Endothelial cell of umbilical vein (primary cell): Measurements from ENCODE around the gene BIRC2. TPM values are rescaled to one million over a fixed set of nuclear protein-coding genes. Genes with fewer than 3 reads are reported as not detected.
A peak's percentile ranks its signal among the peaks of the same experiment; 100 is the strongest.

Experiments
- BruUV-seq: library from RNA; stranded (reverse); fragments of 400-500 nt; replicated peaks from 2 replicates; lab custom pipeline; 2021; lab: Mats Ljungman, UMichigan
- CTCF ChIA-PET: fragments of 300-600, 350-600 bp; sonication (Branson Sonifier 250); formaldehyde crosslinking; loops from one replicate; lab custom pipeline; 2021; ENCODE audit warnings: antibody characterized with exemption, inconsistent platforms; lab: Charles Lee
- POLR2A ChIA-PET: fragments of 300-600, 350-600 bp; sonication (Branson Sonifier 250); formaldehyde crosslinking; loops from one replicate; lab custom pipeline; 2021; ENCODE audit warnings: antibody characterized with exemption, inconsistent platforms; lab: Charles Lee
- DNase-seq: peaks from one replicate; pipeline ENCODE4 v3.0.0-alpha.2; 2011; ENCODE audit warnings: low read depth, low spot score
- FAIRE-seq: peaks from 2 replicates; lab custom pipeline; 2011; peaks lifted over from hg19 to GRCh38; lab: Jason Lieb, UNC
- H2AFZ ChIP-seq: 2 replicates; pipeline ENCODE4 v1.6.0; 2012; ENCODE audit warnings: low read depth, low read length, control low read depth, inconsistent platforms
- H3K27ac ChIP-seq: 2 replicates; pipeline ENCODE4 v1.5.1; 2011; ENCODE audit warnings: low read depth, mild to moderate bottlenecking, control low read depth, low read length, moderate library complexity; ENCODE audit not compliant: insufficient read depth
- H3K27me3 ChIP-seq, 2 experiments: 2 replicates each; pipeline versions ENCODE4 v1.6.0 to v1.6.1; 2011; ENCODE audit warnings: low read length in 2 of 2, mixed read lengths in 1 of 2; ENCODE audit not compliant: control insufficient read depth in 2 of 2, insufficient read depth in 2 of 2
- H3K36me3 ChIP-seq, 2 experiments: 2 replicates in 1 of 2; 3 replicates in 1 of 2; pipeline ENCODE4 v1.5.1; 2011; ENCODE audit warnings: low read length in 2 of 2, mild to moderate bottlenecking in 1 of 2, moderate library complexity in 1 of 2; ENCODE audit not compliant: control insufficient read depth in 2 of 2, insufficient read depth in 2 of 2; ENCODE audit errors: extremely low read depth in 1 of 2
- H3K4me1 ChIP-seq: 3 replicates; pipeline ENCODE4 v1.5.1; 2011; ENCODE audit warnings: mild to moderate bottlenecking, low read length; ENCODE audit not compliant: control insufficient read depth, insufficient read depth; ENCODE audit errors: extremely low read depth
- H3K4me2 ChIP-seq: 2 replicates; pipeline ENCODE4 v1.6.1; 2011; ENCODE audit warnings: low read length, control low read depth, mixed read lengths; ENCODE audit not compliant: insufficient read depth
- H3K4me3 ChIP-seq, 3 experiments: fragments of 200-600 bp in 1 of 3; sonication (generic), shearing (Covaris generic) in 1 of 3; replicated peaks in 1 of 3; 2 replicates each; pipeline ENCODE4 v1.5.1; 2011 to 2016; ENCODE audit warnings: control low read depth in 3 of 3, low read length in 3 of 3, mild to moderate bottlenecking in 2 of 3, inconsistent platforms in 1 of 3, low read depth in 1 of 3, moderate library complexity in 1 of 3; ENCODE audit not compliant: insufficient read depth in 1 of 3
- H3K79me2 ChIP-seq: 2 replicates; pipeline ENCODE4 v1.6.0; 2012; ENCODE audit warnings: low read length, inconsistent platforms; ENCODE audit not compliant: control insufficient read depth, insufficient read depth
- H3K9ac ChIP-seq: replicated peaks from 2 replicates; pipeline ENCODE3; 2011; ENCODE audit warnings: low read length, control low read depth; ENCODE audit not compliant: insufficient read depth; ENCODE audit errors: extremely low read depth
- H3K9me1 ChIP-seq: replicated peaks from 3 replicates; pipeline ENCODE4 v1.6.0; 2011; ENCODE audit warnings: mild to moderate bottlenecking, low read length; ENCODE audit not compliant: control insufficient read depth, insufficient read depth; ENCODE audit errors: extremely low read depth
- H3K9me3 ChIP-seq: replicated peaks from 2 replicates; pipeline ENCODE4 v1.5.1; 2012; ENCODE audit warnings: low read length, inconsistent platforms; ENCODE audit not compliant: control insufficient read depth, insufficient read depth
- H4K20me1 ChIP-seq: replicated peaks from 2 replicates; pipeline ENCODE3; 2011; ENCODE audit warnings: mild to moderate bottlenecking, low read length; ENCODE audit not compliant: control insufficient read depth, insufficient read depth; ENCODE audit errors: extremely low read depth
- EZH2 ChIP-seq: IDR thresholded peaks from 2 replicates; pipeline ENCODE4 v1.6.1; 2012; ENCODE audit warnings: borderline replicate concordance, low read depth, mild to moderate bottlenecking, moderate library complexity, low read length, inconsistent platforms; ENCODE audit not compliant: severe bottlenecking
- FOS ChIP-seq: IDR thresholded peaks from 2 replicates; pipeline ENCODE4 v1.6.1; 2011; ENCODE audit warnings: mild to moderate bottlenecking, low read length, moderate library complexity, borderline replicate concordance; ENCODE audit not compliant: insufficient read depth
- GATA2 ChIP-seq: IDR thresholded peaks from 2 replicates; pipeline ENCODE4 v1.7.0; 2011; ENCODE audit warnings: low read depth, mild to moderate bottlenecking, moderate library complexity, mixed read lengths, low read length; ENCODE audit not compliant: insufficient read length, insufficient read depth
- JUN ChIP-seq: IDR thresholded peaks from 2 replicates; pipeline ENCODE4 v1.6.1; 2011; ENCODE audit warnings: borderline replicate concordance, low read depth; ENCODE audit not compliant: insufficient read length, insufficient read depth
- MYC ChIP-seq: IDR thresholded peaks from one replicate; pipeline ENCODE4 v1.6.1; 2011; ENCODE audit warnings: mild to moderate bottlenecking, low read depth, low read length
- POLR2A ChIP-seq: IDR thresholded peaks from 2 replicates; pipeline ENCODE4 v1.6.1; 2012; ENCODE audit warnings: low read depth, mild to moderate bottlenecking, control low read depth, low read length
- POLR2AphosphoS5 ChIP-seq: IDR thresholded peaks from 2 replicates; pipeline ENCODE4 v1.6.1; 2012; ENCODE audit warnings: low read depth, mild to moderate bottlenecking, control low read depth, low read length, moderate library complexity; ENCODE audit not compliant: insufficient read depth
- dilution Hi-C: fragments of 300-500 bp; cut with MboI; formaldehyde crosslinking; loops from one replicate; pipeline ENCODE4 v1.15.0; 2019; ENCODE audit warnings: low sequenced_read_pairs; ENCODE audit not compliant: extremely low pct_ligation_motif_present
- intact Hi-C: fragments of 100-400 bp; cut with micrococcal nuclease; formaldehyde crosslinking; loops from one replicate; pipeline ENCODE4 v1.10.0; 2022
- polyA plus RNA-seq, 4 experiments: library from polyadenylated mRNA; depleted of rRNA in 3 of 4; stranded (reverse) in 3 of 4; unstranded in 1 of 4; fragments of >200 nt; gene quantifications; 2 replicates each; pipeline versions ENCODE4 v1.2.1 to v1.2.3, GENCODE V29; 2011 to 2012; ENCODE audit warnings: missing spikeins in 1 of 4
- total RNA-seq: library from RNA; stranded (reverse); gene quantifications from 2 replicates; pipeline ENCODE4 v1.2.3, GENCODE V29; 2021
- TF ChIP-seq, protein P1 (sequence below), 2 donors: IDR thresholded peaks; 1 replicate in 1 of 2; 2 replicates in 1 of 2; pipeline ENCODE4 v1.5.1; 2011; ENCODE audit warnings: low read length in 2 of 2, mild to moderate bottlenecking in 2 of 2, moderate library complexity in 2 of 2, control low read depth in 1 of 2, inconsistent platforms in 1 of 2, low read depth in 1 of 2; ENCODE audit not compliant: insufficient read depth in 1 of 2; ENCODE audit errors: extremely low read depth in 1 of 2
- TF ChIP-seq, protein P2 (sequence below): IDR thresholded peaks from 2 replicates; pipeline ENCODE4 v1.6.1; 2011; ENCODE audit not compliant: insufficient read depth, insufficient read length

The BIRC2 gene
- total and polyA plus RNA-seq, 2 donors (not counting 3 experiments of a cell fraction or from before 2014, with no cell fraction given), result 42.8 to 47.3 TPM

DNA sequence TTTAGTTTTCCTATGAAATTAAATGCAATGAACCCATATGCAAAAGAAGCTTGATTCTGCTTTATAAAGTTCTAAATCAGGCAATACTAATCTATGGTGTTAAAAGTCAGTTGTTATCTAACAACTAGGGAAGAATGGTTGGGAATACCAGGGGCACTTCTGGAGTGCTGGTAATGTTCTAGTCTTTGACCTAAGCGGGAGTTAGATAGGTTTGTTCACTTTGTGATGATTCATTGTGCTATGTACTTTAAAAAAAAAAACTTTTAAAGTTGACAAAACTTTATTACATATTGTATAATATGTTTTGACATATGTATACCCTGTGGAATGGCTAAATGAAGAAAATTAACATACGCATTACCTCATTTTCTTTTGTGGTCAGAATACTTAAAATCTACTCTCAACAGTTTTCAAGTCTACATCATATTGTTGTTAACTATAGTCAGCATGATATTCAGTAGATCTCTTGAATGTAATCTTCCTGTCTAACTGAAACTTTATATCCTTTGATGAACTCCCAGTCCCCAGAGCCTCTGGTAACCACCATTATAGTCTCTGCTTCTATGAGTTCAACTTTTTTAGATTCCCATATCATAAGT lies 39.2 kb downstream of the BIRC2 start:
- H3K9me3 ChIP-seq, result no peaks in the 10 kb centered on the region

More for the DNA sequence above, 39.2 kb downstream of the BIRC2 start:
- Histone ChIP-seq H3K9ac (no peak overlapping the region), H3K9me1 (no peaks in the 10 kb centered on the region), H3K4me2 (no peak overlapping the region), H3K4me3 (no peak overlapping the region), H3K36me3 (peaks cover 9 to 12% of the 10 kb centered on the region in 2 experiments), H3K27me3 (no peaks in the 10 kb centered on the region), H3K79me2 (peaks cover 3% of the 10 kb centered on the region), H2AFZ (no peak overlapping the region), H4K20me1 (no peaks in the 10 kb centered on the region), H3K4me1 (peaks cover 41% of the 10 kb centered on the region), H3K27ac (no peak overlapping the region)
- no TSS peak for BruUV-seq
- CTCF ChIA-PET, result interaction anchor here (1.4 kb wide), 1 partner anchor 19 kb away, joined by 3 read pairs; no protein-coding TSS in a partner anchor
- intact Hi-C loops (no loop called here), dilution Hi-C loops (no loop called here)
- FAIRE-seq (no peak), DNase-seq (peak; percentile 24)
- no peak for TF ChIP-seq POLR2AphosphoS5
- TF ChIP-seq MYC, result no peak
- no peak for TF ChIP-seq GATA2
- TF ChIP-seq, protein P1, sequence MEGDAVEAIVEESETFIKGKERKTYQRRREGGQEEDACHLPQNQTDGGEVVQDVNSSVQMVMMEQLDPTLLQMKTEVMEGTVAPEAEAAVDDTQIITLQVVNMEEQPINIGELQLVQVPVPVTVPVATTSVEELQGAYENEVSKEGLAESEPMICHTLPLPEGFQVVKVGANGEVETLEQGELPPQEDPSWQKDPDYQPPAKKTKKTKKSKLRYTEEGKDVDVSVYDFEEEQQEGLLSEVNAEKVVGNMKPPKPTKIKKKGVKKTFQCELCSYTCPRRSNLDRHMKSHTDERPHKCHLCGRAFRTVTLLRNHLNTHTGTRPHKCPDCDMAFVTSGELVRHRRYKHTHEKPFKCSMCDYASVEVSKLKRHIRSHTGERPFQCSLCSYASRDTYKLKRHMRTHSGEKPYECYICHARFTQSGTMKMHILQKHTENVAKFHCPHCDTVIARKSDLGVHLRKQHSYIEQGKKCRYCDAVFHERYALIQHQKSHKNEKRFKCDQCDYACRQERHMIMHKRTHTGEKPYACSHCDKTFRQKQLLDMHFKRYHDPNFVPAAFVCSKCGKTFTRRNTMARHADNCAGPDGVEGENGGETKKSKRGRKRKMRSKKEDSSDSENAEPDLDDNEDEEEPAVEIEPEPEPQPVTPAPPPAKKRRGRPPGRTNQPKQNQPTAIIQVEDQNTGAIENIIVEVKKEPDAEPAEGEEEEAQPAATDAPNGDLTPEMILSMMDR (IDR thresholded peaks at IDR 0.05; ENCODE audit: extremely low read depth in 1 of 2, insufficient read depth in 1 of 2, low read depth in 1 of 2, low read length in 2 of 2), result no peak
- no peak for TF ChIP-seq EZH2
- TF ChIP-seq JUN, result no peak
- TF ChIP-seq FOS, result no peak
- TF ChIP-seq, protein P2, sequence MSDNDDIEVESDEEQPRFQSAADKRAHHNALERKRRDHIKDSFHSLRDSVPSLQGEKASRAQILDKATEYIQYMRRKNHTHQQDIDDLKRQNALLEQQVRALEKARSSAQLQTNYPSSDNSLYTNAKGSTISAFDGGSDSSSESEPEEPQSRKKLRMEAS, result no peak
- TF ChIP-seq POLR2A, result no peak
- POLR2A ChIA-PET, result no interaction called here
